ENCODE results near the gene MPHOSPH6.

DNA sequence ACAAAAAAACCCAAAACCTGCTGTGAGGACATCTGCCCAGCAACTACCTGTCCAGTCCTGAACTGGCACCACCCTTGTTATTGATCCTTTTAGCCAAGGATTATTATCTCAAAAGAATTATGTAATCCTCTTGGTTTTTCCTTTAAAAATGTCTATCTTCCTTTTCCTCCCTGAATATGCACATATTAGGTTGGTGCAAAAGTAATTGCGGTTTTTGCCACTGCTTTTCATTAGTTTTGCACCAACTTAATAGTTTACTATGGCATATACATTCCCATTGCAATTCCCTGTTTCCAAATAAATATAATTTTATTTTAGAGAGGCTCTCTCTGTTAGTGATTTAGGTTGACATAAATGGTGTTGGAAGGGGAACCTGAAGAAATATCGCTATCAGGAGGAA is 51.3 kb downstream of the MPHOSPH6 start:
- TF ChIP-seq, protein P1, sequence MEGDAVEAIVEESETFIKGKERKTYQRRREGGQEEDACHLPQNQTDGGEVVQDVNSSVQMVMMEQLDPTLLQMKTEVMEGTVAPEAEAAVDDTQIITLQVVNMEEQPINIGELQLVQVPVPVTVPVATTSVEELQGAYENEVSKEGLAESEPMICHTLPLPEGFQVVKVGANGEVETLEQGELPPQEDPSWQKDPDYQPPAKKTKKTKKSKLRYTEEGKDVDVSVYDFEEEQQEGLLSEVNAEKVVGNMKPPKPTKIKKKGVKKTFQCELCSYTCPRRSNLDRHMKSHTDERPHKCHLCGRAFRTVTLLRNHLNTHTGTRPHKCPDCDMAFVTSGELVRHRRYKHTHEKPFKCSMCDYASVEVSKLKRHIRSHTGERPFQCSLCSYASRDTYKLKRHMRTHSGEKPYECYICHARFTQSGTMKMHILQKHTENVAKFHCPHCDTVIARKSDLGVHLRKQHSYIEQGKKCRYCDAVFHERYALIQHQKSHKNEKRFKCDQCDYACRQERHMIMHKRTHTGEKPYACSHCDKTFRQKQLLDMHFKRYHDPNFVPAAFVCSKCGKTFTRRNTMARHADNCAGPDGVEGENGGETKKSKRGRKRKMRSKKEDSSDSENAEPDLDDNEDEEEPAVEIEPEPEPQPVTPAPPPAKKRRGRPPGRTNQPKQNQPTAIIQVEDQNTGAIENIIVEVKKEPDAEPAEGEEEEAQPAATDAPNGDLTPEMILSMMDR (IDR thresholded peaks at IDR 0.05): no peak
- no peak for TF ChIP-seq EZH2 (IDR thresholded peaks at IDR 0.05)
- no peak for TF ChIP-seq EZH2phosphoT487 (IDR thresholded peaks at IDR 0.05)

All from neural progenitor cell (in vitro differentiated cells).